HG02970 (cell line): ENCODE data around the gene NXPH2.

Source experiments
- ATAC-seq: cut with Tn5 transposase; IDR thresholded peaks from one replicate; pipeline ENCODE4 v1.9.1; 2021; ENCODE audit warnings: mild to moderate bottlenecking, moderate library complexity, moderate number of reproducible peaks; ENCODE audit not compliant: unreplicated experiment, low FRiP score

The NXPH2 gene

DNA sequence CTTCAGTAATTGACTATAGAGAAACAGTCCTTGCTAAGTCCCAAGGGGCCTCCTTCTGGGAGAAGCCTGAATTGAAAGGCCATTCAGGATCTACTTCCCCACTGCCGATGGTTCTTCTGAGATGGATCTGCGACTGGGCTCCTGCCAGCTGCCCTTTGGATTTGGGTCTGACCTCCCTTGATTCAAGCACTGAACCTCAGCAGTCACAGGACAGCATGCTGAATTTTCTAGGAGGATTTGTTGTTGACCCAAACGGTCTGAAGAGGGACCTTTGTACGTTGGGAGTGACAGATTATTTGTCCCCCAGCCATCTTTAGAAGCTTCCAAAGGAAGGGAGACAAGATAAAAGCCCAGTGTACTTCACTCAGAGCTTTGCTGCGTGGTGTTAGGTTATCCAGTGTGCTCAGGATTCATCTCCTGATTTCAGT lies 67.1 kb downstream of the NXPH2 start:
- no peak for ATAC-seq

DNA sequence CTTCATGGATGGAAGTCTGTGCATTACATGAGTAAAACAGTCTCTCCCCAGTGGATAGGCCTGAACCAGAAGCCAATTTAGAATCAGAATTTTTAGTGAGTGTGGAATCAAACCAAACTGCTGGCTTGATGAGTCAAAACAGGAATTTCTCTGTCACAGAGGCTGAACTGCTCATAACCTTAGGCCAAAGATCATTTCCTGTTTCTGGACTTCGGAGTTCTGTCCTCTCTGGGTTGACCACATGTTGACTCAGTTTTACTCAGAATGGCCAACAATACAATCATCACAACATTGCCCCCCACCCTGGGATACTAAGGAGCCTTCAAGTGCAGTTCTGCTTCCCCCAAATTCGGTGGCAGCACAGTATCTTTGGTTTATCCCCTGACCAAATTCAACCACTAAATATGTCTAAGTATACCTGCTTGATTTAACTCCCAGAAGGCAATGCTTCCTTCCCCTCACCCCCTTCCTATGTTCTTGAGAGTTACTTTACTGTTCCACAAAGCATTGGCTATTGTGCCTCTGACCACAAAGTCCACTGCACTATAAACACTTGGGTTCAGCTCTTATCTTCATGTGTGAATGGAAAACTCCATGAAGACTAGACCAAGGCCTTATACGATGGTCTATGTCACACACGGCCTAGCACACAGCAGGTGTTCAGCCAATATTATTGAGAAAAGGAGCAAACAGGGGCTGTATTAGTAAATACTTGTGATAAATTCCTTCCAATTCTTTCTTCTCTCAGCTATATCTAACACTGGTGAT lies 67.8 kb downstream of the NXPH2 start:
- ATAC-seq = peak; percentile 94

DNA sequence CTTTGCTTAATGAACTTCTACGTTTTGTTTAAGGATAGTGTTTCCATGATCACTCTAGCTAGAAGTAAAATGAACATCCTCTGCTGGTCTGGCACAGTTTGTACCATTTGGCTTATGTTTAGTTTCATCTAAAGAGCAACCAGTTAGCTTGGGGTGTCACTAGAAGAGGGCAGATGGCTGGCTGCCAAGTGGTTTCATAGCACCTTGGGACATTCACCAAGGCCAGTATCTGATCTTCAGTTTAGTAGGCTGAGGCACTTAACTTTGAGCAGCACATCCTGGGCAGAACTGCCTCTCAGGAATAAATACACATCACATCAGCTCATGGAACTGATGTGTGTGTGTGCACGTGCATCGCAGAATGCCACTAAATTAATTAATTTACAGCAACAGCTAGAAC lies 68.4 kb downstream of the NXPH2 start:
- peak; percentile 54 for ATAC-seq

DNA sequence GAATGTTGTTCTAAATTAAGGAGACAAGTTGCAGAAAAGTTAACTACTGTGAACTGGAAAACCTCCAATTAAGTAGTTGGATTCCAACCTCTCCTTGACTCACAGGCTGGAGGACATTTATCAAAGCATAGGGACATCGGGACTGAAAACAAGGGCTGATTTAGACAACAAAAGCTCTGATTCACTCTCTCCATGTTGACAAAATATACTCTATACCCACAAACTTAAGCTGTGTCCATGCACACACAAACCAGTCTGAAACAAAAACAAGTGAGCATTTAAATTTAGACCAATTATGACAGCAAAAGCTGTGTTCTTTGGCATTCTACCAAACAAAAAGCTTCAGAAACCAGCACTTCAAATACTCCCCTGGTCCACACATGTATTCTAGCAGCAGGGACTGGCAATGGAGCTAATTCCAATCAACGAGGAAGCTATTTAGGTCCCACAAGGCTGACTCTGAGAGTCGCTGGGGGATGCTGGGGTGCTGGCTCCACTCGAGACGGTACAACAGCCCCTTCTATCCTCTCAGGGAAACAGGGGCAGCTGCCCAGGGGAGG lies 71.4 kb downstream of the NXPH2 start:
- no peak for ATAC-seq

DNA sequence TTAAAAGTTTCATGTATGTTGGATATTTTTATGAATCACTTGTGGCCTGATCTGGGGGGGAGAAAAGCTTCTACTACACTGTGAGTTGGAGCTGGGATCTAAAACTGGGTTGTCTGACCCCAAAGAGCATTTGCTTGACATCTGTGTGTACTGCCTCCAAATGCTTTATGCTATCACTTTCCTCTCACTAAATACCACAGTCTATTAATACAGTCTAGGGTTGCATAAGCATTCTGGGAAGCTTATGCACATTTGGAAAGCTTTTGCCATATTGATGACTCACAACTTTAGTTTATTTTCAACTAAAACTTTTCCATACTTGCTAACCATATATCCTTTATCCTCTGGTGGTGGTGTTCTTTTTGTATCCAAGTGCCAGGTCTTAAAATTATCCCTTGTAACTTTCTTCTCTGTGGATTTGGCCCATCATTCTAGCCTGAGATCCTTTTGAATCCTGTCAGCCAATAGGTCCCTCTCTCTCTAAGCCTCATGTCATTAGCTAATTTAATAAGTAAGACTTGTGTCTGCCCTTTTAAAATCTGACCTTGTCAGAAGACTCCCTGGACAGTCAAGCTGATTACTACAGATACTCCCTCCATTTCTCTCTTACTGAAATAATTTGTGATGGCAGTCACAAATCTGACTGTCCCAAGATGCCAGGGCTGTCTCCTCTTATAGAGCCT lies 72.7 kb downstream of the NXPH2 start:
- no peak for ATAC-seq

DNA sequence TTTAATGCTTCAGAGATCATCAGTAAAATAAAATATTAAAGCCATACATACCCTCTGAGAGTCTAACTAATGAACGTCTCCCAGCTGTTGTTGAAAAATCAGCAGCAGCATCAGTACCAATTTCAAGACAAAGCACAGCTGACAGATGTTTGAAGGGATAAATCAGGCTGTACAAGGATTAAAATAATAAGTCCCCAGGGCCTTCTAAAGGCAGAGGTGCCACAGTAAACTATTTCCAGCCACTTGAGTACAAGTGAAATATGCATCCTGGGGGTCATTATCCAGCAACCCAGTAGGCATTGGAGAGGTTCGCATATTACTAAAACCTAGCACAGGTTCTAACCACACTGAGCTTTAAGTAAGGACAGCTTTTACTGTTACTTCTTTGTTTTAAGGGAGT lies 76.9 kb downstream of the NXPH2 start:
- no peak for ATAC-seq

DNA sequence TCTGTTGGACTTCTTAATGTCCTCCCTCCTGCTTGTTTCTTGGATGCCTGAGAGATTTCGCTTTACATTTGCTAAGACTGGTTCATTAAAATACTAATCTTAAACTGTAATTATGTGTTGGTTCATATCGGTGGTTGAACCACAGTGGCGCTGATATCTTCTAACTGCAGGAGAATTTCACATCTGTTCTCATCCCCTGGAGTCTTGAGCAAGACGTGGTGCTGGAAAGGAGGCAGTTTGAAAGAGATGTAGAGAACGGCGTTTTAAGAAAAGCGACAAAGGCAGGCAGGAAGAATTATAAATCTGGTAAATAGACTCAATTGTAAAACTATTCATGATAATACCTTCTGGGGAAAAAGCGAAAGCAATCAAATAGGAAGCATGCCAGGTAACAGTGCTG lies 79.5 kb downstream of the NXPH2 start:
- no peak for ATAC-seq

DNA sequence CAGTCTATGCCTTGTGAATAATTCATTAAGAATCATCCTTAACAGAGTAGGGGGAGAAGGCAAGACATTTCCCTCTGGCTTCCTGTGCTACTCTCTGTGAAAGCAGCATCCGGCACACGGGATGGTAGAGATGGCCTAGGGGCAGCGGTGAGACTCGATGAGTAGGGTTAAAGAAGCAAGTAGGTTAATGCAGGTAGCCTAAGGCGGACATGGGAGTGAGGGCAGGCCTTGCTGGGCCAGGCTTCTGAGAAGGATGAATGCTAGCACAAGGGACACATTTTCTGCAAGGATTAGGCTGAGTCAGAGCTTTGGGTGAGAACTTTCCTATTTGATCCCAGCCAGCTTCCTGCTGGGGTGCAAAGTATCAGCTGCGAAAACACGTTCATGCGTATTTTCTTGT lies 80.8 kb downstream of the NXPH2 start:
- ATAC-seq = no peak

DNA sequence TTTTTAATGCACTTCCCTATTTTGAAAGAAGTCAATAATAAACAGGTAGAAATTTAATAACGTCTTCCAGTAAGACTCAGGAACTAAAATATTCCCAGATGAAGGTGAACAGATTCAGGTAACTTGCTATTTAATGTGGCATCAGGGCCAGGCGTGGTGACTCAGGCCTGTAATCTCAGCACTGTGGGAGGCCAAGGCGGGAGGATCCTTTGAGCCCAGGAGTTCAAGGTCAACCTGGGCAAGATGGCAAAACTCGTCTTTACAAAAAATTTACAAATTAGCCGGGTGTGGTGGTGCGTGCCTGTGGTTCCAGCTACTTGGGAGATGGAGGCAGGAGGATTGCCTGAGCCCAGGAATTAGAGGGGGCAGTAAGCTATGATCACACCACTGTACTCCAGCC lies 81.8 kb downstream of the NXPH2 start:
- ATAC-seq = no peak

DNA sequence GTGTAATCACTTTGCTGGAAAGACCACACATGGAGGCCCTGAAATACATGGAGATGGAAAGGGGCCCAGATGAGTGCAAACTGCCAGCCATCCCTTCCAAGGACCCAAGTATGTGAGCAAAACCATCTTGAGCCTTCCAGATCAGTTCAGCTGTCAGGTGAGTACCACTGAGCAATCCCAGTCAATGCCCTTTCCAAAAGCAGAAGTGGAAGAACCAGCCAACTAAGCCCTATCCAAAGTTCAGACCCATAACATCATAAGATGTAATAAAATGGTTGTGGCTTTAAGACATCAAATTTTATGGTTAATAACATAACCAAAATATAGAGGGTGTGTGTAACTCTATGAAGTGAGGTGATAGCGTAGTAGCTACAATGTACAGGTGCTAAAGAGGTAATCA lies 88.5 kb downstream of the NXPH2 start:
- no peak for ATAC-seq

DNA sequence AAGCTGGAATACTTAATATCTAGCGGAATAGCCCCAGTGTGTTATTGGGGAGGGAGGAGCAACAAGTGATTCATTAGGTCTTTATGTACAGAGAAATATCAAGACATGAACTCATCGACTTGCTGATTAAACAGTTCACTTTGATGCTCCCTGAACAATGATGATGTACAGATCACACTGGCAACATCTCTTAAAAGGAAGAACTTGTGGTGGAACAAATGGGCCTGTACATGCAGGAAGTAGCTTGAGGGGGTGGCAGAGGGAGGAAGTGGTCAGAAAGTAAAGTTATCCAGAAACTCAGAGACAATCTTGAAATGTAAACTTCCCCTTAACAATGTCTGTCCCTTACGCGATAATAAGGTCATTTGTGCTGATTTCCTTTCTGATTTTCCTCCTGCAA lies 90.5 kb downstream of the NXPH2 start:
- no peak for ATAC-seq

DNA sequence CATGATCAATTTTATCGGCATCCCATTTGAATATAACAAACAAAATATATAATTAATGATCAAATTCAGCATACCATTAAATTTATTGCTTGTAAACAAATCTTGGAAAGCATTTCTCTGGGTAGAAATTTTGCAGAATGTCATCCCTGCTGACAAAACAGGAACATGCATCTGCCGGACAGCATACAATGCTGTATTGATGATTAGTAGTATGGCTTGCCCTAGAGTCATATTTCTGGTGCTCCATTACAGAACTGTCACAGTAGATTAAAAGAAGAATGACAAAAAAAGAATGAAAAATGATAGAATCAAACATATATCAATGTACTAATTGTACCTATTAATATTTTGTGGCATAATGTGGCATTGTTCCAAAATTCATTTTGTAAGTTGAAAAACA lies 98.0 kb downstream of the NXPH2 start:
- ATAC-seq = no peak

DNA sequence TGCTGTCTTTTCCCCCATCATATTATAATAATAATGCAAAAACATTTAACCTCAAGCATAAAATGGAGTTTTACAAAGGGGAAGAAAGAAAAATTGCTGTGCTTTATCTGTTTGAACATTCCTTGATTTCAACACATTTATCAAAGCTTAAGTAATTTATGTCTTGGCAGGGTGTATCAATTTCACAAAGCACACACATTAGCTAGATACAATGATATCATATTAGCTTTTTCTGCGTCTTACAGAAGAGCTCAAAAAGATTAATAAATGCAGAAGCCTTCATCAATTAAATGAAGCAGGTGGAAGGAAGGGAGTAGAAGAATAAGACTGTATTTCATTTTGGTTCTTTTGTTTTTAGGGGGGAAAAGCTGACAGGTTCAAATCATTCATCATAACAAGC lies 103.0 kb downstream of the NXPH2 start:
- no peak for ATAC-seq

DNA sequence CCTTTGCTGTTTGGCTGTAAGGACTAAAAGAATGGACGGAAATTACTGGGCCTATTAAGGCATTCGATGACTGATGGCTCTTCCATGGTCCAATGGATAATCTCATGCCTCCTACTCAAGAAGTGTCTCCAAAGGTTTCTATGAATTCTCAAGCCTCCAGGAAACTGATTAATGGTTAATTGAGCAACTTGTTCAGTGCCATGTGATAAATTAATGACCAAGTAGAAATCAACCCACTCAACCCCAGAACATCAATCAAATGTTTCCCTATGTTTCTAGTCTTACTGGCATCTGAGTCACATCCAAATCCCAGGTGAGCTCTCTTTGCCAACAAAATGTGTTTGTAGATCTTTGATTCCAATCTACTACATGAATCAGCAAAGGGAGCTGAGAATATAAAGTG lies 103.6 kb downstream of the NXPH2 start:
- no peak for ATAC-seq

DNA sequence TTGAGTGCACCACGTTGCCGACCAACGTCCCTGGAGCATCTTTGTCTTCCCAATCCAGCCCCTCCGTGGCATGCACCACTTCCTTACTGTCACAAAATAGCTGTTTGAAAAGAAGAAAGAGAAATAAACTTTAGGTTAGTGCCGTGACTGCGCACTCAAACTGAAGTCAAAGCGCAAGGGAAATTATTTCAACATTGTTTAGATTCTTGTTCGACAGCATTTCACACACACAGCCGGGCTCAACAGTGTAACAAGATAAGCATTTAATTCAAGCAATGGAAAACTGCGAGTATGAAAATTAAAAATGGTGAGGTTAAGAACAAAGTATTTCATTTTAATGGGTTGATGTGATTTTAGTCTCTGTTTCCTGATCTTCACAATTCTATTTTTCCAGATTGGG lies 108.6 kb downstream of the NXPH2 start:
- ATAC-seq = no peak

DNA sequence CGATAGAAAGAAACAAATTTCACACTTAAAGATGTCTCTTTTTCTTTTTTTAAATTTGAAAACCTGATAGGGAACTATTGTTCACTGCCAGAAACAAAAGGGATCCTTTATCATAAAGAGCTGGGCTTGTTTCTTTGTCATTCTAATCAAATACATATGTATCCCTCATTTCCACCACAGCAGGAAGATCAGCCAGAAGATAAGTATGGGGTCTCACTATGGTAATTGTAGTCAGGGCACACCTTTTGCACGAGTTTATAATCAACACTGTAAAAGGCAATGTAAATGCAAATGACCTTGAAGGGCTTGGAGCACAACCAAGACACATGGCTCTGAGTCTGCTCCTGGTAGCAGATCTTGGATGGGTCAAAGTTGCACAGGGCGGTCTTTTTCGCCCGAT lies 109.5 kb downstream of the NXPH2 start:
- no peak for ATAC-seq

DNA sequence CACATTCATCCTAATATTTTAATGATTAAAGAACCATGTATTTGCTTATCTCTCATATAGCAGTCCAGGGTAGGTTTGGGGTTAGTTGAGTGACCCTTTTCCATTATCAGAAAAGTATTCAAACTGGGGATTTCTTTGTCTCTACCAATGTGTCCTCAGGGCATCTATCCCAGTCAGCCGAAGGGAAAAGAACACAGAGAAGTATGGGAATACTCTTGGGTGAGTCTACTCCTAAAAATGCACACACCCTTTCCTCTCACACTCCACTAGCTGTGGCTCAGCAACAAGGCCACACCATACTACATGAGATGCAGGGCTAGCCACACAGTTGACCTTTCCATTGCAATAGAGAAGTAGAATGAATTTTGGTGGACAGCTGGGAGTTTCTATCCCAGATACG lies 114.3 kb downstream of the NXPH2 start:
- ATAC-seq = no peak

DNA sequence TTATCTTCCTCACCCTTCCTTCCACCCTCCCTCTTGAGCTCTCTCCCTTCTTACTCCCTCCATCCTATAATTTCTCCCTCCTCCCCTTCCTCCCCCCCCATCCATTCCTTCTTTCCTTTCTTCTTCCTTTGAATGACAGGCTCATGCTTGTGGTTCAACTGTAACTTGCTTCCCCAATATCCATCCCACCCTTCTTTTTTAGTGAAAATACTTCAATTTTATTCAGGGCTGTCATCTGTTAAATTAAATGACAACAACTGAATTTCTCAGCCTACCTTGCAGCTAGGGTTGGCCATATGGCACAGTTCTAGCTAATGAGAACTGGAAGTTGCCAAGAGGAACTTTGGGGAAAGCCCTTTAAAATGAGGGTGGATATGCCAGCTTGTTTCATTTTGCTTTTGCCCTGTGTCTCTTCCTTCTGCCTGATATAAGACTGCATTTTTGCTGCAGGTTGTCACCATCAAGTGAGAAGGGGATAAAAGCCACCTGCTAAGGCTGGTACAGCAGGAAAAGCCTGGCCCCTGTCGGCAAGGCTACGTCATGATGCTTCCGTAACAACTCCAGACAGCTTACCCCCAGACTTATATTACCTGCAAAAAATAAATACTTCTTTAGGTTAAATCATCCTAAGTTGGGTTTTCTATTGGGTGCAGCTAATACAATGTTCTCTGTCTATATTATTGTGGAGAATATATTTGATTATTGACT lies 121.8 kb downstream of the NXPH2 start:
- no peak for ATAC-seq

DNA sequence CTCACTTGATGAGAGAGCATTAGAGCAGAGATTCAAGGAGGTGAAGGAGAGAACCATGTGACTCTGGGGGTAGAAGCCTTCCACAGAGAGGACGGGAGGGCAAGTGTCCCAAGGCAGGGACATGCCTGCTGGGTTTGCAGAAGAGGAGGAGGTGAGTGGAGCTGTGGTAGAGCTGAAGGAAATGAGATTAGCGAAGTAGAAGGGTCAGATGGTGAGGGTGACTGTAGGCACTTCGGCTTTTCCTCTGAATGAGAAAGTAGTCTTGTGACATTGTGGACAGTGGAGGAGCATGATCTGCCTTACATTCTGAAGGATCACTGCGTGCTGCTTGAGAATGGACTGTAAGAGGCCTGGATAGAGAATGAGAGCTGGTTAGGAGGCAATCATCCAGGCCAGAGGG lies 126.0 kb downstream of the NXPH2 start:
- ATAC-seq = no peak

DNA sequence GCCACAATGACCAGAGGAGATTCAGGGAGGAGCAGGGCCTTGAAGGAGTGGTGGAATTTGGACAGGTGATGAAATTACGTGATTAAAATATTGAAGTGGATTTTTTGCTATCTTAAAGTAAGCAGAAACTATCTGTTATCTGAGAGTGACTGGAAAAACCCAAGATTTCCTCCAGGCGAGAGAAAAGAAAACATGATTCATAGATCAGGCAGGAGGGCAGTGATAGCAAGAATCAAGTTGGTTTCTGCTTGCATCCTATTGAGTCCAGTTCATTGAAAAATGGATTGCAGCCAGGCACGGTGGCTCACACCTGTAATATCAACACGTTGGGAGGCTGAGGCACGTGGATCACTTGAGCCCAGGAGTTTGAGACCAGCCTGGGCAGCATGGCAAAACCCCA lies 127.8 kb downstream of the NXPH2 start:
- no peak for ATAC-seq

DNA sequence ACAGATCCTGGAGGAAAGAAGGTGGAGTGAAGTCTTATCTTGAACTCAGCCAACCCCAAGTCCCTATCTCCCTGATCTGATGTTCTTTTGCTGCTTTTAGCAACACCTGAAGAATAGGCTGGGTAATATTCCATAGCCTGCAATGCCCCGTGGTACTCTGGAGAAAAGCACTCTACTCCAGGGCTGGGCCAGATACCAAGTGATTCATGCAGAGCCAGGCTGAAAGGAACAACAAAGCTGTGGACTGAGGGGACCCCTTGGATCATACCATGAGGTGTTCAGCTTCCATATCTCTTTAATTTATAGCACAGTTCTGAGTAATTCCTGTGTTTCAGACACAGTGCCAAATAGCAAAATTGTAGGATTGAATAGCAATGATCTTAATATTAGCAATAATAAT lies 130.6 kb downstream of the NXPH2 start:
- no peak for ATAC-seq
